Psoas muscle (tissue), 8 donors: ENCODE data around the gene CAMTA1. TPM values are rescaled to one million over a fixed set of nuclear protein-coding genes. Genes with fewer than 3 reads are reported as not detected.

Experiments
- ATAC-seq, 4 donors: fragments of 200-7000 bp; cut with Tn5 transposase; one replicate each; pipeline ENCODE4 v1.9.1; 2020; ENCODE audit warnings: moderate library complexity in 3 of 4, mild to moderate bottlenecking in 2 of 4
- DNase-seq, 2 donors: peaks; one replicate each; pipeline ENCODE4 v3.0.0-alpha.2; 2020
- H3K27ac ChIP-seq: fragments of 200-600 bp; one replicate; pipeline ENCODE4 v1.8.0; 2022
- H3K27me3 ChIP-seq, 3 donors: fragments of 200-600 bp in 1 of 3; one replicate each; pipeline versions ENCODE4 v1.6.1 to v1.8.0; 2013 to 2022; ENCODE audit warnings: low read length in 2 of 3, mild to moderate bottlenecking in 2 of 3, moderate library complexity in 1 of 3; ENCODE audit not compliant: insufficient read depth in 3 of 3
- H3K36me3 ChIP-seq, 2 donors: fragments of 200-600 bp in 1 of 2; one replicate each; pipeline versions ENCODE4 v1.6.1 to v1.8.0; 2013 to 2022; ENCODE audit warnings: low read depth in 1 of 2, mild to moderate bottlenecking in 1 of 2, moderate library complexity in 1 of 2; ENCODE audit not compliant: insufficient read depth in 1 of 2
- H3K4me1 ChIP-seq: fragments of 200-600 bp; one replicate; pipeline ENCODE4 v1.8.0; 2022
- H3K4me3 ChIP-seq: fragments of 200-600 bp; one replicate; pipeline ENCODE4 v1.8.0; 2022; ENCODE audit warnings: mild to moderate bottlenecking
- H3K9me3 ChIP-seq: fragments of 200-600 bp; one replicate; pipeline ENCODE4 v1.8.0; 2022
- CTCF ChIP-seq: fragments of 200-600 bp; IDR thresholded peaks from one replicate; pipeline ENCODE4 v1.8.0; 2022; ENCODE audit warnings: antibody characterized with exemption
- WGBS, 3 donors: extraction: QIAGEN DNeasy Blood & Tissue Kit; methylation state at CpG; one replicate each; pipeline versions ENCODE4 v1.1.6 to v1.1.7; 2013; 5-methylcytosine and 5-hydroxymethylcytosine counted together
- intact Hi-C, 2 donors: fragments of 100-400 bp; cut with DNase I; formaldehyde crosslinking; loops; one replicate each; pipeline versions ENCODE4 v1.11.0 to v1.14.2; 2022
- polyA plus RNA-seq, 3 donors: library from polyadenylated mRNA; stranded (reverse); fragments of 200-250 nt; gene quantifications; one replicate each; pipeline ENCODE4 v1.2.3, GENCODE V29; 2013
- total RNA-seq, 4 donors: library from RNA; stranded (reverse); fragmentation: NEBNext Ultra II Directional in 2 of 4; extraction: Animal tissue kit (Norgen Biotek cat#: 25700) in 2 of 4; gene quantifications; one replicate each; pipeline versions ENCODE4 v1.2.1 to v1.2.4, GENCODE V29; 2021 to 2023
- donor health status: healthy with polysubstance abuse.
- donor health status: DM: no; HTN: no; CAD: no; lungs with moderate emphysema.
- donor health status: Bipolar disorder and iron deficiency.
- donor health status: healthy.
- donor health status: DM: yes; HTN: yes; CAD: no.
- donor health status: DM: no; HTN: no; CAD: no.
- donor health status: DM: no; HTN: no; CAD: no.
- donor health status: DM: yes; HTN: yes; CAD: no.

The CAMTA1 gene
- total and polyA plus RNA-seq, 7 donors = 64.6 to 206 (median 76.5) TPM

GRCh38 chr1:7516341-7516740, 731.1 kb downstream of the CAMTA1 start:
- H3K27ac ChIP-seq = no peak overlapping the region
- no peak for ATAC-seq
- peak in 1 of 2 donors; percentile 15 for DNase-seq
- no peak overlapping the region for H3K4me3 ChIP-seq
- peaks cover 9% of the 10 kb centered on the region for H3K4me1 ChIP-seq
- H3K27me3 ChIP-seq = no peaks in the 10 kb centered on the region
- no peak for TF ChIP-seq CTCF
- 27 to 51% (median 41%) methylated on average over 4 of the region's 4 CpGs for WGBS, 3 donors
- H3K9me3 ChIP-seq = no peaks in the 10 kb centered on the region
- intact Hi-C loops = no loop called here
- no peaks in the 10 kb centered on the region for H3K36me3 ChIP-seq

GRCh38 chr1:7516929-7517328, 731.7 kb downstream of the CAMTA1 start:
- no peaks in the 10 kb centered on the region for H3K27me3 ChIP-seq
- 83 to 88% (median 84%) methylated on average over 5 of the region's 5 CpGs for WGBS, 3 donors
- H3K36me3 ChIP-seq = no peaks in the 10 kb centered on the region
- no peak overlapping the region for H3K27ac ChIP-seq
- no peaks in the 10 kb centered on the region for H3K9me3 ChIP-seq
- intact Hi-C loops = no loop called here
- ATAC-seq = no peak
- TF ChIP-seq CTCF = no peak
- H3K4me1 ChIP-seq = peaks cover 9% of the 10 kb centered on the region
- no peak overlapping the region for H3K4me3 ChIP-seq
- no peak for DNase-seq

GRCh38 chr1:7517611-7518330, 732.5 kb downstream of the CAMTA1 start:
- TF ChIP-seq CTCF = no peak
- no peaks in the 10 kb centered on the region for H3K9me3 ChIP-seq
- intact Hi-C loops = no loop called here
- WGBS, 3 donors = 32 to 43% (median 34%) methylated on average over 10 of the region's 10 CpGs
- no peaks in the 10 kb centered on the region for H3K27me3 ChIP-seq
- H3K4me1 ChIP-seq = peaks cover 9% of the 10 kb centered on the region
- H3K36me3 ChIP-seq = no peaks in the 10 kb centered on the region
- H3K4me3 ChIP-seq = no peak overlapping the region
- DNase-seq = peak in 1 of 2 donors; percentile 44
- H3K27ac ChIP-seq = no peak overlapping the region
- ATAC-seq = peak; percentile 71 to 89 (median 80)

- WGBS, 3 donors = 88 to 95% (median 92%) methylated on average over 8 of the region's 8 CpGs
- Histone ChIP-seq H3K4me1 (peaks cover 9% of the 10 kb centered on the region), H3K36me3 (no peaks in the 10 kb centered on the region), H3K9me3 (no peaks in the 10 kb centered on the region), H3K27ac (no peak overlapping the region), H3K27me3 (no peaks in the 10 kb centered on the region), H3K4me3 (no peak overlapping the region)
- no peak for DNase-seq
- TF ChIP-seq CTCF = no peak
- ATAC-seq = no peak
- intact Hi-C loops = no loop called here
These were observed 733.2 kb downstream of the CAMTA1 start for GRCh38 chr1:7518411-7518810.
